ENCODE data around the gene AIMP1. TPM values are rescaled to one million over a fixed set of nuclear protein-coding genes. Genes with fewer than 3 reads are reported as not detected.

AIMP1 gene
- total RNA-seq, 1 experiment from 2014 or later: 52.5 TPM

GRCh38 chr4:106353786-106354185 lies 37.4 kb downstream of the AIMP1 start (continued):
- TF ChIP-seq E2F4 (CRISPR knock-in tag; IDR thresholded peaks at IDR 0.05; ENCODE audit: borderline replicate concordance, low read depth) (no peak), OVOL2 (CRISPR knock-in tag; IDR thresholded peaks at IDR 0.05; ENCODE audit: borderline replicate concordance) (no peak), TCF7 (CRISPR knock-in tag; IDR thresholded peaks at IDR 0.05; ENCODE audit: low read depth) (no peak)

GRCh38 chr4:106355193-106355592 lies 38.8 kb downstream of the AIMP1 start:
- ChIA-PET POLR2A (no interaction called here), CTCF (no interaction called here)
- H3K9me3 Mint-ChIP-seq: no peaks in the 10 kb centered on the region
- H3K36me3 Mint-ChIP-seq: no peaks in the 10 kb centered on the region
- ATAC-seq (peak; percentile 89), DNase-seq (ENCODE audit: low spot score) (peak; percentile 21)
- no peaks in the 10 kb centered on the region for H3K27me3 Mint-ChIP-seq (ENCODE audit: low read depth)
- H3K4me1 Mint-ChIP-seq: peaks cover 2% of the 10 kb centered on the region
- TF ChIP-seq JAZF1 (CRISPR knock-in tag; IDR thresholded peaks at IDR 0.05): no peak
- no peak for TF ChIP-seq GTF2I (CRISPR knock-in tag; conservative IDR thresholded peaks at IDR 0.05)
- no peak for TF ChIP-seq ETV6 (CRISPR knock-in tag; IDR thresholded peaks at IDR 0.05)
- TF ChIP-seq SMAD3 (CRISPR knock-in tag; IDR thresholded peaks at IDR 0.05; ENCODE audit: borderline replicate concordance): no peak
- TF ChIP-seq FOXP1 (CRISPR knock-in tag; IDR thresholded peaks at IDR 0.05; ENCODE audit: borderline replicate concordance): no peak
- TF ChIP-seq E2F4 (CRISPR knock-in tag; IDR thresholded peaks at IDR 0.05; ENCODE audit: borderline replicate concordance, low read depth): no peak
- no peak for TF ChIP-seq USF1 (CRISPR knock-in tag; IDR thresholded peaks at IDR 0.05)
- no peak for TF ChIP-seq ZBTB43 (CRISPR knock-in tag; IDR thresholded peaks at IDR 0.05)
- H3K4me3 Mint-ChIP-seq: no peak overlapping the region
- H3K27ac Mint-ChIP-seq: no peak overlapping the region

GRCh38 chr4:106358899-106359298 lies 42.5 kb downstream of the AIMP1 start:
- Mint-ChIP-seq H3K4me1 (peaks cover 3% of the 10 kb centered on the region), H3K9me3 (no peaks in the 10 kb centered on the region), H3K27me3 (ENCODE audit: low read depth) (no peaks in the 10 kb centered on the region), H3K36me3 (no peaks in the 10 kb centered on the region), H3K27ac (no peak overlapping the region), H3K4me3 (no peak overlapping the region)
- POLR2A ChIA-PET: no interaction called here
- ATAC-seq (no peak), DNase-seq (ENCODE audit: low spot score) (no peak)
- CTCF ChIA-PET: no interaction called here
- TF ChIP-seq STAT6 (CRISPR knock-in tag; conservative IDR thresholded peaks at IDR 0.05; ENCODE audit: low read depth) (no peak), ARID4B (CRISPR knock-in tag; IDR thresholded peaks at IDR 0.05; ENCODE audit: borderline replicate concordance) (no peak), OVOL2 (CRISPR knock-in tag; IDR thresholded peaks at IDR 0.05; ENCODE audit: borderline replicate concordance) (no peak), ATF3 (CRISPR knock-in tag; conservative IDR thresholded peaks at IDR 0.05) (no peak), ELF4 (CRISPR knock-in tag; IDR thresholded peaks at IDR 0.05; ENCODE audit: low read depth) (no peak), ZNF425 (CRISPR knock-in tag; conservative IDR thresholded peaks at IDR 0.05) (no peak), ZSCAN18 (CRISPR knock-in tag; IDR thresholded peaks at IDR 0.05) (no peak)
